HG03571 (cell line): Measurements from ENCODE around the gene KARS1.
A peak's percentile ranks its signal among the peaks of the same experiment; 100 is the strongest.
"Not testable (repeated sequence)": the region's sequence is repeated elsewhere in the genome, so short reads cannot be mapped to it uniquely, and the experiment has no call there.

ENCODE experiments used
- ATAC-seq: cut with Tn5 transposase; IDR thresholded peaks from one replicate; pipeline ENCODE4 v1.9.1; 2021; ENCODE audit not compliant: unreplicated experiment

Gene KARS1

GRCh38 chr16:75626806-75627205 lies 20.7 kb downstream of the KARS1 start:
- ATAC-seq = no peak

- no peak for ATAC-seq
Observed at GRCh38 chr16:75624921-75625334, 22.5 kb downstream of the KARS1 start.

GRCh38 chr16:75622761-75623605 lies 24.5 kb downstream of the KARS1 start, which contains the start of gene ADAT1:
Gene ADAT1 (minus strand): TSS chr16:75623281. CDS start chr16:75620799, 2,482 bp downstream.
- peak; percentile 87 for ATAC-seq

- ATAC-seq = no peak
Observed at GRCh38 chr16:75621170-75621477, 26.3 kb downstream of the KARS1 start.

GRCh38 chr16:75620326-75621169 lies 26.9 kb downstream of the KARS1 start:
- ATAC-seq = no peak

GRCh38 chr16:75618780-75619179 lies 28.7 kb downstream of the KARS1 start:
- ATAC-seq = no peak

GRCh38 chr16:75617121-75617520 lies 30.3 kb downstream of the KARS1 start:
- no peak for ATAC-seq

- ATAC-seq = no peak
Observed at GRCh38 chr16:75616521-75617010, 30.9 kb downstream of the KARS1 start.

- ATAC-seq = no peak
Observed at GRCh38 chr16:75615619-75616018, 31.8 kb downstream of the KARS1 start.

- ATAC-seq = no peak
Observed at GRCh38 chr16:75614066-75614897, 33.2 kb downstream of the KARS1 start.

GRCh38 chr16:75606507-75606906 lies 41.0 kb downstream of the KARS1 start:
- no peak for ATAC-seq

GRCh38 chr16:75603241-75603640 lies 44.2 kb downstream of the KARS1 start:
- no peak for ATAC-seq

GRCh38 chr16:75599452-75600277 lies 47.8 kb downstream of the KARS1 start:
- no peak for ATAC-seq

GRCh38 chr16:75593825-75594820 lies 53.3 kb downstream of the KARS1 start:
- no peak for ATAC-seq

- ATAC-seq = no peak
Observed at GRCh38 chr16:75593308-75593707, 54.2 kb downstream of the KARS1 start.

- not testable (repeated sequence) for ATAC-seq
Observed at GRCh38 chr16:75591927-75592326, 55.5 kb downstream of the KARS1 start.

GRCh38 chr16:75590920-75591843 lies 56.3 kb downstream of the KARS1 start:
- ATAC-seq = no peak

GRCh38 chr16:75589306-75589705 lies 58.2 kb downstream of the KARS1 start:
- ATAC-seq = no peak
